Left renal pelvis (tissue), 4 donors: ENCODE results near the gene OR1E1. TPM values are rescaled to one million over a fixed set of nuclear protein-coding genes. Genes with fewer than 3 reads are reported as not detected.
"Not testable (repeated sequence)": the region's sequence is repeated elsewhere in the genome, so short reads cannot be mapped to it uniquely, and the experiment has no call there.

ENCODE experiments used
- DNase-seq, 4 donors: peaks; one replicate each; pipeline ENCODE4 v3.0.0-alpha.2; 2013; ENCODE audit warnings: low read depth in 4 of 4, low spot score in 3 of 4
- polyA plus RNA-seq, 4 donors: library from polyadenylated mRNA; unstranded; fragments of 120-200 nt; gene quantifications; one replicate each; pipeline ENCODE4 v1.2.1, GENCODE V29; 2013; ENCODE audit not compliant: insufficient read length in 4 of 4

Gene OR1E1
- polyA plus RNA-seq, result not detected

GRCh38 chr17:3398310-3398709 lies at the start of gene OR1E1:
Gene OR1E1 (minus strand): TSS chr17:3398410. CDS start chr17:3398410, 0 bp downstream.
- DNase-seq, result no peak

- DNase-seq, result no peak
Measured at GRCh38 chr17:3447625-3448024, 49.4 kb upstream of the OR1E1 start.

GRCh38 chr17:3440451-3440850 lies 42.2 kb upstream of the OR1E1 start:
- DNase-seq, result no peak

GRCh38 chr17:3438368-3438767 lies 40.2 kb upstream of the OR1E1 start:
- no peak for DNase-seq

GRCh38 chr17:3433741-3434140 lies 35.5 kb upstream of the OR1E1 start, which contains the start of gene OR1E2:
Gene OR1E2 (minus strand): TSS chr17:3433841. CDS start chr17:3433841, 0 bp downstream.
- DNase-seq, result no peak

- DNase-seq, result not testable (repeated sequence)
Measured at GRCh38 chr17:3433215-3433614, 35.0 kb upstream of the OR1E1 start.

- no peak for DNase-seq
Measured at GRCh38 chr17:3418222-3418621, 20.0 kb upstream of the OR1E1 start.

- no peak for DNase-seq
Measured at GRCh38 chr17:3415610-3416009, 17.4 kb upstream of the OR1E1 start.

- not testable (repeated sequence) for DNase-seq
Measured at GRCh38 chr17:3412216-3412615, 14.0 kb upstream of the OR1E1 start.

- DNase-seq, result no peak
Measured at GRCh38 chr17:3411070-3411469, 12.9 kb upstream of the OR1E1 start, which contains the start of gene OR3A3. Gene OR3A3 (plus strand): TSS chr17:3411370.

- DNase-seq, result not testable (repeated sequence)
Measured at GRCh38 chr17:3403856-3404255, 5.6 kb upstream of the OR1E1 start.

GRCh38 chr17:3401786-3402185 lies 3.6 kb upstream of the OR1E1 start:
- DNase-seq, result no peak

GRCh38 chr17:3400055-3400454 lies 1.8 kb upstream of the OR1E1 start:
- no peak for DNase-seq

GRCh38 chr17:3397801-3398200 lies 409 bp downstream of the OR1E1 start:
- not testable (repeated sequence) for DNase-seq

- no peak for DNase-seq
Measured at GRCh38 chr17:3389791-3390190, 8.4 kb downstream of the OR1E1 start.

- no peak for DNase-seq
Measured at GRCh38 chr17:3385869-3386816, 12.1 kb downstream of the OR1E1 start, which contains the start of gene OR3A2. Gene OR3A2 (minus strand): TSS chr17:3386308.

- no peak for DNase-seq
Measured at GRCh38 chr17:3381957-3382356, 16.3 kb downstream of the OR1E1 start.

- no peak for DNase-seq
Measured at GRCh38 chr17:3378321-3378720, 19.9 kb downstream of the OR1E1 start.

GRCh38 chr17:3371167-3371566 lies 27.0 kb downstream of the OR1E1 start:
- DNase-seq, result not testable (repeated sequence)
